NCI-H146 treated with DMSO at 0.1 percent for 48 hours (cell line): ENCODE results near the gene MBD3.

Experiments
- DNase-seq: peaks from one replicate; lab custom pipeline; 2025; ENCODE audit not compliant: unreplicated experiment; lab: John Stamatoyannopoulos, UW

MBD3 gene

DNA sequence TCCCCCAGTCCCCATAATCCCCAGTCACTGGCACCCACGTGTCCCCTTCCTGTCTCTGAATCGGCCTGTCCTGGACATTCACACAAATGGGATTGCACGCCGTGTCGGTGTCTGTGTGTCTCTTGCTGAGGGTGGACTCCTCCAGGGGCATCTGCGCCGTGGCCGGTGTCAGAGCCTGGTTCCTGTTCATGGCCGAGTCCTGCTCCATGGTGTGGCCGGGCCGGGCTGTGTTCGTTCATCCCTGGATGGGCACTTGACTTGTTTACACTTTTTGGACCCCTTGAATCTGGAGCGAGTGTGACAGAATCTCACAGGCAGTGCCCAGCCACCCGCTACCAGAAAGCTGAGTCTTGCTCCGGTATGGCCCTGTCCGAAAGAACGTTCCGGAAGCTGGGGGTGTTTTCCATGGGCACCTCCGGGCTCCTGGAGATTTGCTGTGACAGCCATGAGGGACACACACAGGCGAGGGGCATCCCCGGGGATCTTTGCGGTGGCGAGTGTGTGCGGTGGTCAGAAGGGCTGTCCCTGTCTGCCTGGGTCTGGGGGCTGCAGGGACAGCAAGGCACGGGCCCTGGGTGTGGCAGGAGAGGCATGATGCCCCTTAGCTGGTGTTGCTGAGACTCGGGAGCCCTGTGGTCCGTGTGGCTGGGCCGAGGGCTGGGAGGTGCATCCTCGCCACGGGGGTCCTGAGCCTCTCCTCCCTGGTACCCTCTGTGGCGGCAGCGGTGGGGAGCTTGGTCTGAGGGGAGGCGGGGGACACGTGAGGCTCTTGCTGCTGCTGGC is 18.1 kb downstream of the MBD3 start:
- no peak for DNase-seq

DNA sequence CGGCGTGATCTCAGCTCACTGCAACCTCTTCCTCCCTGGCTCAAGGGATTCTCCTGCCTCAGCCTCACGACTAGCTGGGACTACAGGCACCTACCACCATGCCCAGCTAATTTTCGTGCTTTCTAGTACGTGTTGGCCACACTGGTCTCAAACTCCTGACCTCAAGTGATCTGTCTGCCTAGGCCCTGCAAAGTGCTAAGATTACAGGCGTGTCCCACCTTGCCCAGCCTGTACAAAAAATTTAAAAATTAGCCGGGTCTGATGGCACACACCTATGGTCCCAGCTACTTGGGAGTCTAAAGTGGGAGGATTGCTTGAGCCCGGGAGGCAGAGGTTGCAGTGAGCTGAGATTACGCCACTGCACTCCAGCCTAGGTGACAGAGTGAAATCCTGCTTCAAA is 19.9 kb downstream of the MBD3 start:
- DNase-seq = no peak

DNA sequence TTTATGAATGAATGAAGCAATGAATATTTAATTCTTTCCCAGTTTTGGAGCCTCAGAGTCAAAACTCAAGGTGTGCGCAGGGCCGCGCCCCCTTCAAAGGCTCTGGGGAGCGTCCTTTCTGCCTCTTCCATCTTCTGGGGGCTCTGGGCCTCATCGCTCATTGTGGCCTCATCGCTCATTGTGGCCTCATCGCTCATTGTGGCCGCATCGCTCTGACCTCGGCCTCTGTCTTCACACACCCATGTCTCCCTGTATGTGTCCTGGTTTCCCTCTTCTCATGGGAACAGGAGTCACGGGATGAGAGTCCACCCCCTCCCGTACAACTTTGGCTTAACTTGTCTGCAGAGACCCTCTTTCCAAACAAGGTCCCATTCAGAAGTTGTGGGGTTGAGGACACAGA is 21.3 kb downstream of the MBD3 start:
- no peak for DNase-seq

DNA sequence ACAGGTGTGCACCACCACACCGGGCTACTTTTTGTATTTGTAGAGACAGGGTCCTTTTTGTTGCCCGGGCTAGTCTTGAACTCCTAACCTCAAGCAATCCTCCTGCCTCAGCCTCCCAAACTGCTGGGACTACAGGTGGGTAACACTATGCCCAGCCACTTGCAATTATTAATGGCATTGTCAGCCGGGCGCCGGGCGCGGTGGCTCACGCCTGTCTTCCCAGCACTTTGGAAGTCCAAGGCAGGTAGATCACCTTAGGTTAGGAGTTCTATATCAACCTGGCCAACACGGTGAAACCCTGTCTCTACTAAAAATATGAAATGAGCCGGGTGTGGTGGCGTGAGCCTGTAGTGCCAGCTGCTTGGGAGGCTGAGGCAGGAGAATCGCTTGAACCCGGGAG is 21.8 kb downstream of the MBD3 start:
- no peak for DNase-seq

DNA sequence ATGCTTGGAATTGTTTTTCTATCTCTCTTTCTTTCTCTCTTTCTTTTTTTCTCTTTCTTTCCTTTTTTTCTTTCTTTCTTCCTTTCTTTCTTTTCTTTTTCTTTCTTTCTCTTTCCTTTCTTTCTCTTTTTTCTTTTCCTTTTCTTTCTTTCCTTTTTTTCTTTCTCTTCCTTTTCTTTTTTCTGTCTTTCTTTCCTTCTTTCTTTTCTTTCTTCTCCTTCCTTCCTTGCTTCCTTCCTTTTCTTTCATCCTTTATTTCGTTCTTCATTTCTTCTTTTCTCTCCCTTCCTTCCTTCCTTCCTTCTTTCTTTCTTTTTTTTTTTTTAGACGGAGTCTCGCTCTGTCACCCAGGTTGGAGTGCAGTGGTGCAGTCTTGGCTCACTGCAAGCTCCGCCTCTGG is 22.7 kb downstream of the MBD3 start:
- no peak for DNase-seq

DNA sequence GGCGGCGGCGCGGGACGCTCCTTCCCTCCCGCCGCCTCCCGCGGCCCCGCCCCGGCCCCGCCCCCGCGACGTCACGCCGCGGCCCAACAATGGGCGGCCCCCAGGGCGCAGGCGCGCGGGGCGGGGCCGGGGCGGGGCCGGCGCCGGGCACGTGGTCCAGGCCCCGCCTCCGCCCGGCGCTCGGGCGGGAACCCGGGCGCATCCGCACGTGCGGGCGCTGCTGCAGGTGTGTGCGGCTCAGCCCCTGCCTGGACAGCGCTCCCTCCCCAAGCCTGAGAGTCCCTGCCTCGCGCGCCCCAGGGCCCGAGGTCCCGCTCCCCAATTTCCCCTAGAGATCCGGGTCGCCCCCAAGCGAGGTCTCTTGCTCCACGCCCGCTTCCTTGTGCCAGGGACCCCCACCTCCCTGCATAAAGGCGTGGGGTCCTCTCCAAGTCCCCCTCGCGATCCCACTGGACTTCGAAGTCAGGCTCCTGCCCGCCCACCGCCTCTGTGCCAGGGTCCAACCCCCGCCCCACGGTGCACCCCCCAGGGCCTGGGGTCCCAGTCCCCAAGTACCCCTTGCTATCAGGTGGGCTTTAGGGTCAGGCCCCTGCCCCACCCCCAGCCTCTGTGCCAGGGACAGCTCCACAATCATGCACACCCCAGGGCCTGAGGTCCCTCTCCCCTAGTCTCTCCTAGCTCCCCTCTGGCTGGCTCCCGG is 24.2 kb downstream of the MBD3 start, which contains the start of gene MEX3D:
TSS of gene MEX3D (minus strand) at position 6 of the 700 bp plus-strand sequence. CDS start 267 bp downstream, outside the sequence.
- DNase-seq = no peak

DNA sequence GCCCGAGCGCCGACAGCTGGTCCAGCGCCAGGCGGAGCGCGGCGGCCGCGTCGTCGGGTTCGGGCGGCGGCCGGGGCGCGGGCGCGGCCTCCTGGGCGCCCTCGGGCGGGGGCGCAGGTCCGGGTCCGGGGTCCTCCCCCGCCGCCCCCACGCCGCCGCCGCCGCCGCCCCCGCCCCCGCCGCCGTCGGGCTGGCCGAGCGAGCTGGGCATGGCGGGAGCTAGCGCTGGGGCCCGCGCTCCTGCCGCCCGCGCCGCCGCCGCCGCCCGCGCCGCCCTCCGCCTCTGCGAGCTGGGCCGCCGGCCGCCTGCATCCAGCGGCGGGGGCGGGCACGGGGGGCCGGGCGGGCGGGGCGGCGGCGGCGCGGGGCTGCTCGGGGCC is 24.8 kb downstream of the MBD3 start:
- DNase-seq = no peak

DNA sequence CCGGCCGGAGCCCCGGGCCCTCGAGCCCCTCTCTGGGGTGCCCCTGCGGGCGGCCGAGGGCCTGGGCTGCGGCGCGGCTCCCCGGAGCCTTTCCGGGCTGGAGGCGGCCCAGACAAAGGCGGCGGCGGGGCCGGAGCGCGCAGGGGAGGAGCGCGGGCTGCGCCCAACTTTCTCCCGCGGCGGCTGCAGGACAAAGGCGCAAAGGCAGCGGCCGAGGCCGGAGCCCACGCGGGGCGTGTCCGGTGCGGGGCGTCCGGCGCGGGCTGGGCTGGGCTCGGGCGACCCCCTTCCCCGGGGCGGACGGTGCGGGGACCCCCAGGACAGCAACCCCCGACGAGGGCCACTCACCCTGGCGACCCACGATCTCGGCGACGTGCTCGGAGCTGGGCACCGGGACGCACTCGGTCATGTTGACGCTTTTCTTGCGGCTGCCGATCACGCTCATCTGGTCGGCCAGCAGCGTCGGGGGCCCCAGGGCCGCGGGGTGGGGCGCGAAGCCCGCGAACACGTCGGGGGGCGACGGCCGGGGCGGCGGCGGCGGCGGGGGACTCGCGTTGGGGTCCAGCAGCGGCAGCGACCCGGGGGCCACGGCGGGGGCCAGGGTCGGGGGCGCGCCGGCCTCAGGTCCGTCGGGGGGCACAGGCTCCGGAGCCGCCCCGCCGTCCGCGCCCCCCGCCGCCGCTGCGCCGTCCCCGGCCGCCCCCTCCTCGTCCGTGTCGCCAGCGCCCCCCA is 25.4 kb downstream of the MBD3 start:
- DNase-seq = no peak

DNA sequence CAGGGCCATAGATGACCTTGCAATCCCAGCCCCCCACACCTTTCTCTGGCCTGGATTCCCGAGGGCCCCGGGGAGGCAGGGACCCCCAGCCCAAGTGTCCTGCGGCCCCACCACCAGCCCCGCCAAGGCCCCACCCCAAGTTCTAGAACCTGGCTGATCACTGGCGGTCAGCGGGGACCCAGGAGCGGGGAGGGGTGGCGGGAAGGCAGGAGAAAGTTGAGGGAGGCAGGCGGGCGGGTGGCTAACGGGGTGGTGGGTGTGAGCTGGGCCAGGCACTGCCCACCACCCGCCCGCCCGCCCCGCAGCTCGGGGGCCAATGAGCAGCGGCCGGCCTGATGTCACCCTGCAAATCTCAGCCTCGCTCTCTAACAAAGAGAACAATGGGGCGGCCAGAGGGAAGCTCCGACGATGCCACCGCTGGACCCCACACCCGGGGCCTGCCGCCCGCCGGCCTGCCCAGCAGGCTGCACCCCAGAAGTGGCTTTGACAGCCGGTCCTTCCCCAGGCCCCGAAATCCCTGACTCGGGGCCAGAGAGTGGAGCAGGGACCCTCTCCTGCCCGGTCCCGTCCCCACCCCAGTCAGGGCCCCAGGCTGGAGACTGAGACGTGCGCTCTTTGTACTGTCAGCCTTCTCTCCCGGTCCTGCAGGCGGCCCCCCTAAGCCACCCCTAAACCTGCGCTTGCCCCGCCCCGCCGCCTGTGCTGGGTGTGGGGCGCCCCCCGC is 26.1 kb downstream of the MBD3 start:
- peak; percentile 37 for DNase-seq

DNA sequence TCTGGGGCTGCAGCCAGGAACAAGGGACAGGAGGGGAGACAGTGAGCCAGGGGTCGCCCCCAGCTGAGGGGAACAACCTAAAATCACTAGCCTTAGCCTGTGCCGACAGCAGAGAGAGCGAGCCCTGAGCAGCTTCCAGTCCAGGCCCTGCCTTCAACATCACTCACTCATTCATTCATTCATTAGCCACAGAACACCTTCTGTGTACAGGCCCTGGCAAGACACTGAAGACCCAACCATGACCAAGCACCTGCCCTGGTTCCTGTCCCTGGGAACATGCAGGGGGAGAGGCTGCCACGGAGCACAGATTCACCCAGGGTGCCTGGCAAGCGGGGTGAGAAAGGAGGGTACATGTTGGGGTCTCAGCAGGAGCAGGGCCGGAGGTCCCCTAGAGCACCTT is 29.4 kb downstream of the MBD3 start:
- no peak for DNase-seq

DNA sequence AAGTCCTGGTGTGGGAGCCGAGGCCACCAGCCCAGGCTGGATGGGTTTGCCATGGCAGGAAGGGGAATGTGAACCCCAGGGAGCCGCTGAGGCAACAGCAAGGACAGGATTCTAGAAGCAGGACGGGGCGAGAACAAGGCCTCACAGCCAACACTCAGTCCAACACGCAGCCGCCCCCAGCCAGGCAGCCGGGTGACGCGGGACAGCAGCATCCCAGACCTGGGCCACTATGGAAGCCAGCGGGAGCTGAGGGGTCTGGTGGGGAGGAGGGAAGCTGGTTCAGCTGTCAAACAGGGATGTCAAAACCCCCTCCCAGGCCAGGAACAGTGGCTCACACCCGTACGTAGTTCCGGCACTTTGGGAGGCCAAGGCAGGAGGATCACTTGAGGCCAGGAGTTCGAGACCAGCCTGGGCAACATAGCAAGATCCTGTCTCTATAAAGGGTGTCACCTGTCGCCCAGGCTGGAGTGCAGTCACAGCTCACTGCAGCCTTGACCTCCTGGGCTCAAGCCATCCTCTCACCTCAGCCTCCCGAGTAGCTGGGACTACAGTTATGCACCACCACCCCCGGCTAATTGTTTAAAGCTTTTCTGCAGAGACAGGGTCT is 31.3 kb downstream of the MBD3 start:
- DNase-seq = no peak

DNA sequence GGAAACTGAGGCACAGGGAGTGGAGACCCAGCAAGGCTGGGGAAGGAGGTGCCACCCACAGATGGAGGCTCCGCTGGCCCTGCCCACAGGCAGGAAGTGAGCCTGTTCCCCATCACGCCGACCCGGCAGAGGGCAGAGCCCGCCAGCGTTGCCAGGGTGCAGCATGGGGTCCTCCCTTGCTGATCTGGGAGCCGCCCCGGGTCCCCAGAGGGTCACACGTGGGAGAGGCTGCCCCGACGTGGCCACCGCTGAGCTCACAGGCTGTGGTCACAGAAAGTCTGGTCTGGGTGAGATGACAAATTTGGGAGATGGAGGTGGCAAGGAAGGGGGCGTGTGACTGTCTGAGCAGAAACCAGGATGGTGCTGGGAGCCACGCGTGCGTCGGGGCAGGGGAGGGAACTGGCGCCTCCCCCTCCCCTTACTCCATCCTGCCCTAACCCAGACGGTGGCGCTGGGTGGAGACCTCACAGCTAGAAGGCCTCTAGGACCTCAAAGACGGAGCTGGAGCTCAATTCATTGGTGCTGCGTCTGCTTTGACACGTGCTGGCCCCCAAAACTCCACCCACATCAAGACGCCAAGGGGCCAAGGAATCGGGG is 32.3 kb downstream of the MBD3 start:
- no peak for DNase-seq

DNA sequence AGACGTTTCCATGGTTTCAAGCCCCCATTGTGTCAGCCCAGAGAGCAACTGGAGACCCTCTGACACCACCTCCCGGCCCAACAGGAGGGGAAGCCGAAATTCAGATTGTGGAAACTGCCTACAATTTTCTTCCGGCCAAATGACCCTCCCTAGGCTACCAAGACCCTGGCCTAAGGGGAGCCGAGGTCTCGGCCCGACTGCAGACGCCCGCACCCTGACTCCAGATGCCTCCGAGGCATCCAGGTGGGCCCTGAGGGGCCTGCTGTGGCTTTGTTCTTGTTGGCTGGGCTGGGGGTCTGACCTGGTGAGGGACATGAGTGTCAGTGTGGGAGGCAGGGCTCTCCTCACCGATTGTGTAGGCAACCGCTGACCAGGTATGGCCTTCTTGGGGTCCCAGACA is 34.1 kb downstream of the MBD3 start:
- DNase-seq = no peak

DNA sequence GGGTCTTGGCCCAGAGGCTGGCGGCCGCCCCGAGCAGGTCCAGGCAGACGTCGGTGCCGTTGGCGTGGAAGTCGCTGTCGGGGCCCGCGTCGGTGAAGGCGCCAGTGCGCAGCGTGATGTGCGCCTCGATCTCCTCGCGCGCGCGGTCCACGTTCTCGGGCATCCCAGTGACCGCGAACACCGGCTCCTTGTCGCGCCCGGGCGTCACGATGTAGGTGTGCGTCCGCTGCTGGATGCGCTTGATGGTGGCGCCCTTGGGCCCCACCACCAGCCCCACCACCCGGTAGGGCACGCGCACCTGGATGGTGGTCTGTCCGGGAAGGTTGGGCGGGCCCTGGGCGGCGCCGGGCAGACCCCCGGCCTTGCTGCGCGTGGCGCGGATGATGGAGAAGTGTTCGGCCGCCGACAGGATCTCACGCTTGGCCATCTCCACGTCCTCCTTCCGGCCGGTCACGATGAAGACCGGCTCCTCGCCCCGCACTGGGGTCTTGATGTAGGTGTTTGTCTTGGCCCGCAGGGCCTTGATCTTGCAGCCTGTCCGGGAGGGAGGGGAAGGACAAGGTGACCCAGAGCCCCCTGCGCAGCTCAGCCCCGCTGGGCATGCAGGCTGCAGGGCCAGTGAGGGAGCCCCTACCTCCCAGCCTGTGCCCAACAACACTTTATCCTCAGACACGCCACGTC is 36.1 kb downstream of the MBD3 start:
- no peak for DNase-seq

DNA sequence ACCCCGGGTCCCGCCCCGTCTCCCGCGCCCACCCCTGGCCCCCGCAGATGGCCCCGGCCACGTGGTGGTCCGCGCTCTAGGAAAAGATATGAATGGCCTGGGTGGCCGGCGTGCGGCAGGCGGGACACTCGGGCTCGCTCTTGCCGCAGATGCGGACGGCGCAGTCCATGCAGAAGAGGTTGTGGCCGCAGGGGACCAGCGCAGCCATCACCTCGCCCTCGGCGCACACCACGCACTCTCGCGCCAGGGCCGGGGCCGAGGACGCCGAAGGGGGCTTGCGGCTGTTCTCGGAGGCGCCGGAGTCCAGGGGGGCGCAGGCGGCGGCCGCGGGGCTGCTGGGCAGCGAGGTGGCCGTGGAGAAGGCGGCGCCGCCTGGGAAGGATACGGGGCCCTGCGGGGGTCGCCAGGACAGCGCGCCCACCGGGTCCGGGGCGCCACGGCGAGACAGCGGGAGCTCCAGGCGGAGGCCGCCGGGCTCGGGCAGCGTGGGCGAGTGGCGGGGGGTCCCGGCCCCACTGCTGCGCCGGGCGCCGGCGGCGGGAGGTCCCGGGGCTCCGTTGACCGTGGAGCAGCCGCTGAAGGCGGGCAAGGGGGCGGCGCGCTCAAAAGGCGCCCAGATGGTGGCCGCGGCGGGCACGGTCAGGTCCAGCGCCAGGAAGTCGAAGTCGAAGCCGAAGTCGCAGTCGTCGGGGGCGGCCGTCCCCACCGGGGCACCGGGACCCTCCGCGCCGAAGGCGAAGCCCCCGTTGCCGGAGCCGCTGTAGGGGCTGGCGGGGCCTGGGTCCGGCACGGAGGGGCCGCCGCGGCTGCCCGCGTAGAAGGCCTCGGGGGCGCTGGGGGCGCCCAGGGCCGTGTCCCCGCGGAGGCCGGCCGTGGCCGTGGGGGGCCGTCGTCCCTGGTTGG is 36.9 kb downstream of the MBD3 start:
- DNase-seq = no peak

DNA sequence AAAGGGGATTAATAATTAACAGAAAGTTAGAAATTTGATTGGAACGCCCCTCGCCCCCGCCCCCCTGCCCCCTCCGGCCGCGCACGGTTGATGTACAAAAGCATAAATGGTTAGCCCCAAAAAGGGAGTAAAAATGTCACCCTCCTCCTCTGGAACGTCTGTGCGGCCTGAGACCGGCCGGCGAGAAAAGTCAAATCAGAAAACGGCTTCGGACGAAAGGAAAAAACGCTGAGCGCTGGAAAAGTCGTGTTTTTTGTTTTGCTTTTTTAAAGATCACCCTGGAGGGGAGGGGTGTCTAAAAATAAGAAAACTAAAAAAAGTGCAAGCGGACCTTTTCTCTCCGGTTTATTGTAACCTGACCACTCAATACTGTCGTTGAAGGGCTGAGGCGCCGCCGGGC is 37.7 kb downstream of the MBD3 start:
- DNase-seq = no peak

DNA sequence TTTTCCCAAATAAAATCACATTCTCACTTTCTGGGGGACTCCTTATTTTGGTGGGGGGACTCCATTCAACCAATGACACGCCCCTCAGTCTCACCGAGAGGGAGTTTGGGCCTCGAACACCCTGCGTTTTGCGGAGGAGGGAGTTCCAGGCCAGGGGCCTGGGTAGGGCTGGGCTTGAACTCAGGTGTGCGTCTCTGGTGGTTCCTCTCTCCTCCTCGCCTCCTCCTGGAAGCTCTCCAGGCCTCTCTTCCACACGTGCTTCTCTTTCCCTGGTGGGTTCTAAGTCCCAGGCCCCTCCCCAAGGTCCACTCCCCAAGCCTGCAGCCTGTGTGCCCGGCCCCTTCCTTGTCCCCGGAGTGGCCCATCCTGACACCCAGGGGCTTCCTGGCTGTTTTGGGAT is 39.2 kb downstream of the MBD3 start:
- no peak for DNase-seq

DNA sequence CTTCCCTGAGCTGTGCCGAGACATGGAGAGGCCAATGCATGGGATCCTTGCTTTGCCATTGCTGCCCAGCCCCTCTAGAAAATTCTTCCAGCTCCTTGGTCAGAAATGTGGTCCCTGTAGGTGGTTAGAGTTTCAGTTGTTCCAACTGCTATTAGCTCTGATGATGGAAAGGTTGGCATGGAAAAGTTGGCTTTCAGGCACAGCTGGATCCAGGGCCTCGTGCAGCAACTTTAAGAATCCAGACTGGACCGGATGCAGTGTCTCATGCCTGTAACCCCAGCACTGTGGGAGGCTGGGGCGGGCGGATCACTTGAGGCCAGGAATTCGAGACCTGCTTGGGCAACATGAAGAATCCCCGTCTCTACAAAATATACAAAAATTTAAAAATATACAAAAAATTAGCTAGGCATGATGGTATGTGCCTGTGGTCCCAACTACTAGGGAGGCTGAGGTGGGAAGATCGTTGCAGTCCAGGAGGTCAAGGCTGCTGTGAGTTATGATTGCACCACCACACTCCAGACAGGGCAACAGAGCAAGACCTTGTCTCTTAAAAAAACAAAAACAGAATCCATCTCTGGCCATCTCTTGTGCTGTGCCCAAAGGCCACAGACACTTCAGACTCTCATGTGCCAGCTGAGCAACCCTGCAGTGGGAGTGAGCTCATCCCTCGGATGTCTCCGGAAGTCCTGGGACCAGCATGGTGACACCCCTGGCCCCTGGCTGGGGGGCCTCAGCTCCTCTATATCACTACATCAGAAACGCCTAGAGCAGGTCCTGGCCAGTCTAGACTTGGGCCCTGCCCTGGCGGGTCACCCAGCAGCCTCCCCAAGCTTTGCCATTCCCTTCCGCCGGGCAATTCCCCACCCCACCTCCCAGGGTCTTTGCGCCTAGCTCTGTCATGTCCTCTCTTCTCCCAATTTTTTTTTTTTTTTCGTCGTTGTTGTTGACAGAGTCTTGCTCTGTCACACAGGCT is 41.3 kb downstream of the MBD3 start:
- DNase-seq = no peak
